Measurements from ENCODE around the gene PLB1.

Gene PLB1

DNA sequence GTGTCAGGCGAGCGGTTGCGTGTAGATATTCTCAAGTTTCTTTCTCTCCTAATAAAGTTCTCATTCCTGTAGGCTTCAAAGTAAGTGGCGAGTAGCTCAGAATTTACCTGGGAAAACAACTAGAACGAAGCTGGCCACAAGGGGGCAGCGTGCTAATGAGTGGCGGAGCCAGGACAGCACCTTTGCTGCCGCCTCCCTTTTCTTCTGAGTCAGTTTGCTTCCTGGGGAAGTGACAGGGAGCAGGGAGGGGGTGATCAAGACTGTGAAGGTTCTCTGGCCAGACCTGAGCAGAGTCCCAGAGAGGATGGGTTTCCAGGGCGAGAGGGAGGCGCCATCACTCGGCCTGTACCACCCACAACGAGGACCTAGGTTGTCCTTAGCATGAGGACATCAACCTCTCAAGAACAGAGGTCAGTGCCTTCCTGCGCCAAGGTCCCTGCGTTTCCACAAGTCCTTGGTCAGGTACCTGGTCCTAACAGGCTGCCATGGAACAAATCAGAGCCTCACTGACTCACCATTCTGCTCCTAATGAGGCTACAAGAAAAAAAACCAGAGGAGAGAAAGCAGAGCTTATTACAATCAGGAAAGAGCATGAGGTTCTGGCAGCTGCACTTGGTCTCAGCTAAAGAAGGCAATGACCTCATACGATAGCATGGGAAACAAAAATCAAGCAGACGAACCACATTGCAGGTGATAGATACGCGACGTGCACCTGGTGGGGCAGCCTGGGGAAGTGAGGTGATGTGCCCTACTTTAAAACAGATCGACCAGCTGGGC lies 98.7 kb downstream of the PLB1 start:
- DNase-seq = peak; percentile 84 to 92

- DNase-seq = no peak
Measured at GRCh38 chr2:28595323-28595722, 99.5 kb downstream of the PLB1 start.

DNA sequence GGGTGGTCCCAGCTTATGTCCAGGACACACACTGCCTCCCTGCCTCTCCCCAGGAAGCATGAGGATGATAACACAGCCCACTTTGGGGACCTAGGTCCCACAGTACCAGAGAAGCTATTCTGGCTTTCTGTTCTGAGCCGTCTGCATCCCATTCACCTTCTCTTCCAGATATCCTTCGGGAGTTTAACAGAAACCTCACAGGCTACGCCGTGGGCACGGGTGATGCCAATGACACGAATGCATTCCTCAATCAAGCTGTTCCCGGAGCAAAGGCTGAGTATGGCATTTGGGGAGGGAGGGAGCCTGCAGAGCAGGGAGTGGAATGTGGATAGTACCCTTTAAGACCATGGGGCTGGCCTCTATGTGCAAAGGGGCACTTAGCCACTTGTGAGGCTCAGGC lies 102.6 kb downstream of the PLB1 start:
- DNase-seq = no peak

- DNase-seq = no peak
Measured at GRCh38 chr2:28600181-28600580, 104.3 kb downstream of the PLB1 start.

GRCh38 chr2:28601616-28602015 lies 105.8 kb downstream of the PLB1 start:
- DNase-seq = no peak

DNA sequence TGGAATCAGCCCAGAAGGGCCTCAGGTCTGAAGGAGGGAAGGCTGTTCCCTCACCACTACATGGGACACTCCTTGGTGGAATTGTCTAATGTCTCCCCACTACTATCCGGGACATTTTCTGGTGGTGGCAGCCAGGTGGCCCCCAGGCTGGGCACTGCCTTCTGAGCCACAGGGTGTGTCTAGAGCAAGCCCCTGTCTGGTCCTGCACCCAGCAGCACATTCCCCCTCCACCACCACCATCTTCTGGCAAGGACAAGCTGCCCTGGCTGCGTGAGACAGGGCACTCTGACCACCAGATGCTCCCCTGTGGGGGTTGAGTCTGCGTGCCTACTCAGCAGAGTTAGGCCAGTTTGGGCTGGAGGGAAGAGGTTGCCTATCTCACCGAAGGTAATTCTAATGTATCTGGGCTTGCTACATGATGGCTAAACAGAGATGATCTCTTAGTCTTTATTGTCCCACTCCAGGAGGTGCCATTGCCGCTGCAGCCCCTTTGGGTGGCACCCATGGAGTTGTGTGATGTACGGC lies 106.3 kb downstream of the PLB1 start:
- no peak for DNase-seq

GRCh38 chr2:28602751-28603639 lies 107.1 kb downstream of the PLB1 start:
- DNase-seq = no peak

DNA sequence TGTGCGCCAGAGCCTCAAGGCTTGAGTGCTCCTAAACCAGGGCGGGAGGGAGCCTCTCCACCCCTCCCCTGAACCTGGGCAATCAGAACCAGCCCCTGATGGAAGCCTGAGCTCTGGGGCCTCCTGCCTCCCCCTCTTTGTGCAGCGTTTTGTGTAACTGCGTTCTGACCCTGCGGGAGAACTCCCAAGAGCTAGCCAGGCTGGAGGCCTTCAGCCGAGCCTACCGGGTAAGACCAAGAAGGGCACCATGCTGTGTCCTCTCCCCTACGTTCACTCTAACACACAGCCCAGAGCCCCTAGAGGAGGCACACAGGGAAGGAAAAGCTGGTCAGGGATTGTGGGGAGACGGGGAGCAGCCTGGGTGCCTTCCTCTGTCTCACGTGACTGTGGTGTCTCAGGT lies 108.0 kb downstream of the PLB1 start:
- no peak for DNase-seq

GRCh38 chr2:28604284-28604843 lies 108.5 kb downstream of the PLB1 start:
- DNase-seq = no peak

GRCh38 chr2:28606986-28607441 lies 111.2 kb downstream of the PLB1 start:
- DNase-seq = no peak

- DNase-seq = no peak
Measured at GRCh38 chr2:28607730-28608499, 112.1 kb downstream of the PLB1 start.

GRCh38 chr2:28608500-28609424 lies 112.9 kb downstream of the PLB1 start:
- DNase-seq = no peak

DNA sequence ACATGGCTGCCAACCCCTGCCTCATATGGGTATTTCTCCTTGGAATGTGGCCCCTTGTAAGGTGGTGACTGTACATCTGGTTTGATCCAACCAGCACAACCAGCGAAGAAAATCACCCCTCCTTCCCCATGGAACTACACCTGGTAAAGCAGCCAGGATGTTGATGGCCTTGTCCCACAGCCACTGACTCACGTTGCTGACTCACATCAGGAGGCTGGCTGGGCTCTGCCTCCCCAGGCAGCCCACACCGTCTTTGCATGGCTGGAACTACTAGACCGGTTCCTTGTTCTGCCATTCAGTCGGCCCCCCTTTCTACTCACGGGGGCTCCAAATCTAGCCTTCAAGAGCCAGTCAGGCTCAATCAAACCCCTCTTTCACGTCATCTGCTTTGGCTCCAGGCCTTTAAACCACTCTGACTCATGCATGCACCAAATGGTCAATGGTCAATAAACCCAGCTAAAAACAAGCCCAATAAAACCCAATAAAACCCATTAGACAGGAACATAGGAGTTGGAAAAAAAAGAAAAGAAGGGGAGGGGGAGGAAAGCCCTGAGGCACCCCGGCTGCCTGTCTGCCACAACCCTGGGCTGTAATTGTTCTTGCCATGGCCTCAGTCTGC lies 114.8 kb downstream of the PLB1 start:
- DNase-seq = peak; percentile 48 to 51

- DNase-seq = no peak
Measured at GRCh38 chr2:28612131-28612812, 116.4 kb downstream of the PLB1 start.

DNA sequence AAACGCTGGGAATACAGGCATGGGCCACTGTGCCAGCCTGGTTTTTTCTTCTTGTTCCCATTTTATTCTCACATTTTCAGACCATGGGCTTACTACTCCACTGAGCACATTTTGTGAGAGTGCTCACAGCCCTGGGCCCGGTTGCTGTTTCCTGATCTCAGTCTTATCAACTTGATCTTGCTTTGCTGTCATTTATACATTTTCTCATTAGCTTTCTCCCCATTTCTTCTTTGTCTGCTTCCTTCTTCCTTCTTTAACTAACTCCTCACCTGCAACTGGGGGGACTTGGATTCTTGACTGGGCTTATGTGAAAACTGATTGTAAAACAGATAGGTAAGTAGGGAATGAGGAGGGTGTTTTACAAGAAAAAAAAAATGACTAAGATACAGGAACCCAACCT lies 117.3 kb downstream of the PLB1 start:
- peak in 1 of 2 donors; percentile 14 for DNase-seq

DNA sequence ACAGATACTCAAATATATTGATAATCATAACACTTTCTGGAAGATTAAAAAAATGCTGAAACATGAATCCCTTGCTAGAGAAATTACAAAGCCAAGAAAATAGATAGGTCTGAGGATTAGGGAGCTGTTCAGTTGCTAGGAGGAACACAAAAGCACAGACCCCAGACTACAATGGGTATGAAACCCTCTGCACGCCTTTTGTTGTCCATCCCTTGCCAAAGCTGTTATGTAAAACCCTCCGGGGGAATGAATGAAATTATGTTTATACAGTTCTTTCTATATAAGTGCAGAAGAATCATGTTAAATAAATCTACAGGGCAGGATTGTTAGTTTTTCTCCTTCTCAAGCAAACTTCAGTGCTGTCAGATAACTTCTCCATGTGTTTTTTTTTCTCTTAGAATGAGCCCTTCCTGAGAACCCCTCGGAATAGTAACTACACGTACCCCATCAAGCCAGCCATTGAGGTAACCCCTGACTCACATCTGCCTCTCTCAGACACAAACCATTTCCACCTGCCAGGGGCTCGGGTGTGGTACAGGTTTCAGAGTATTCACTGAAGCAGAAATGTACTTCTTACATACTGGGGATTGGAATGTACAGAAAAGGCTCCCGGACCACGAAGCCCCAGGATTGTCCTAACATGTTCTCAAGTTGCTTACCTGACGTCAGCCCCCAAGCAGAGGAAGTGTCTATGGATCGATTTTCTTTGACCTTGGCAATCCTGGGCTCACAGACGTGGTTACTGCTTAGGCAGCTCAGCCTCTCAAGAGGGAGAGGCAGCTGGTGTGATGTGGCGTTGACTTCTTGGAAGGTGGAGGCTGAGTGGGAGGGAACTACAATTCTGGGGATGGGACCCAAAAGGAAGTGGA lies 118.0 kb downstream of the PLB1 start:
- peak; percentile 42 to 50 for DNase-seq

GRCh38 chr2:28615706-28616105 lies 119.8 kb downstream of the PLB1 start:
- DNase-seq = no peak

GRCh38 chr2:28616396-28616999 lies 120.6 kb downstream of the PLB1 start:
- DNase-seq = no peak
